Measurements from ENCODE around the gene FLOT2.
A peak's percentile ranks its signal among the peaks of the same experiment; 100 is the strongest.
"Not testable (repeated sequence)": the region's sequence is repeated elsewhere in the genome, so short reads cannot be mapped to it uniquely, and the experiment has no call there.

FLOT2 gene

GRCh38 chr17:28896884-28897768, at the start of gene FLOT2:
FLOT2 (minus strand) TSS chr17:28897733; CDS start chr17:28897574, 159 bp downstream.
- DNase-seq (ENCODE audit: extremely low read depth in 1 of 2, low read depth in 1 of 2), result peak in 1 of 2 donors; percentile 45

GRCh38 chr17:28946239-28946638, 48.7 kb upstream of the FLOT2 start:
- no peak for DNase-seq (ENCODE audit: extremely low read depth in 1 of 2, low read depth in 1 of 2)

GRCh38 chr17:28944862-28945741, 47.6 kb upstream of the FLOT2 start:
- DNase-seq (ENCODE audit: extremely low read depth in 1 of 2, low read depth in 1 of 2), result no peak

- DNase-seq (ENCODE audit: extremely low read depth in 1 of 2, low read depth in 1 of 2), result no peak
These were observed 46.8 kb upstream of the FLOT2 start for GRCh38 chr17:28944343-28944742.

GRCh38 chr17:28942925-28943324, 45.4 kb upstream of the FLOT2 start:
- DNase-seq (ENCODE audit: extremely low read depth in 1 of 2, low read depth in 1 of 2), result no peak

GRCh38 chr17:28941251-28941650, 43.7 kb upstream of the FLOT2 start:
- DNase-seq (ENCODE audit: extremely low read depth in 1 of 2, low read depth in 1 of 2), result no peak

GRCh38 chr17:28940675-28941074, 43.1 kb upstream of the FLOT2 start:
- no peak for DNase-seq (ENCODE audit: extremely low read depth in 1 of 2, low read depth in 1 of 2)

- no peak for DNase-seq (ENCODE audit: extremely low read depth in 1 of 2, low read depth in 1 of 2)
These were observed 42.6 kb upstream of the FLOT2 start for GRCh38 chr17:28940142-28940541.

- DNase-seq (ENCODE audit: extremely low read depth in 1 of 2, low read depth in 1 of 2), result no peak
These were observed 41.0 kb upstream of the FLOT2 start for GRCh38 chr17:28938552-28938951.

GRCh38 chr17:28937044-28937729, 39.7 kb upstream of the FLOT2 start:
- no peak for DNase-seq (ENCODE audit: extremely low read depth in 1 of 2, low read depth in 1 of 2)

GRCh38 chr17:28935744-28936460, 38.4 kb upstream of the FLOT2 start:
- DNase-seq (ENCODE audit: extremely low read depth in 1 of 2, low read depth in 1 of 2), result no peak

GRCh38 chr17:28934508-28934907, 37.0 kb upstream of the FLOT2 start:
- not testable (repeated sequence) for DNase-seq (ENCODE audit: extremely low read depth in 1 of 2, low read depth in 1 of 2)

GRCh38 chr17:28929787-28930186, 32.3 kb upstream of the FLOT2 start:
- DNase-seq (ENCODE audit: extremely low read depth in 1 of 2, low read depth in 1 of 2), result no peak

- no peak for DNase-seq (ENCODE audit: extremely low read depth in 1 of 2, low read depth in 1 of 2)
These were observed 30.5 kb upstream of the FLOT2 start for GRCh38 chr17:28928061-28928460.

GRCh38 chr17:28926786-28927185, 29.3 kb upstream of the FLOT2 start:
- DNase-seq (ENCODE audit: extremely low read depth in 1 of 2, low read depth in 1 of 2), result no peak

- no peak for DNase-seq (ENCODE audit: extremely low read depth in 1 of 2, low read depth in 1 of 2)
These were observed 28.8 kb upstream of the FLOT2 start for GRCh38 chr17:28926366-28926765.

- DNase-seq (ENCODE audit: extremely low read depth in 1 of 2, low read depth in 1 of 2), result peak in 1 of 2 donors; percentile 9
These were observed 28.4 kb upstream of the FLOT2 start for GRCh38 chr17:28925912-28926365.

- no peak for DNase-seq (ENCODE audit: extremely low read depth in 1 of 2, low read depth in 1 of 2)
These were observed 22.7 kb upstream of the FLOT2 start for GRCh38 chr17:28920201-28920600.

- DNase-seq (ENCODE audit: extremely low read depth in 1 of 2, low read depth in 1 of 2), result no peak
These were observed 20.8 kb upstream of the FLOT2 start for GRCh38 chr17:28918295-28918694.

GRCh38 chr17:28917465-28917864, 19.9 kb upstream of the FLOT2 start:
- DNase-seq (ENCODE audit: extremely low read depth in 1 of 2, low read depth in 1 of 2), result no peak

Measured in activated CD8-positive, alpha-beta memory T cell treated with anti-CD3 and anti-CD28 coated beads for 1 hour (primary cell).